CD14-positive monocyte (primary cell): ENCODE measurements around the gene TP53I3. TPM values are rescaled to one million over a fixed set of nuclear protein-coding genes. Genes with fewer than 3 reads are reported as not detected.

Experiments
- DNase-seq, 3 donors: peaks; one replicate each; pipeline ENCODE4 v3.0.0-alpha.2; 2011 to 2022
- H2AFZ ChIP-seq: 2 replicates; pipeline ENCODE4 v1.6.0; 2012; ENCODE audit warnings: mild to moderate bottlenecking, low read depth, low read length, inconsistent platforms; ENCODE audit not compliant: insufficient read depth, poor library complexity, severe bottlenecking
- H3K27ac ChIP-seq, 2 donors: 1 replicate in 1 of 2; 2 replicates in 1 of 2; pipeline ENCODE4 v1.5.1; 2012 to 2013; ENCODE audit warnings: low read length in 2 of 2, control low read depth in 1 of 2, inconsistent platforms in 1 of 2, low read depth in 1 of 2, mild to moderate bottlenecking in 1 of 2
- H3K27me3 ChIP-seq, 2 donors: one replicate each; pipeline versions ENCODE4 v1.6.0 to v1.6.1; 2011 to 2013; ENCODE audit warnings: low read length in 2 of 2; ENCODE audit not compliant: control insufficient read depth in 2 of 2, insufficient read depth in 2 of 2
- H3K36me3 ChIP-seq, 2 donors: replicated peaks in 1 of 2; 1 replicate in 1 of 2; 2 replicates in 1 of 2; pipeline versions ENCODE4 v1.5.1 to v1.6.1; 2012 to 2013; ENCODE audit warnings: low read length in 2 of 2, control low read depth in 1 of 2, inconsistent platforms in 1 of 2, mild to moderate bottlenecking in 1 of 2; ENCODE audit not compliant: insufficient read depth in 2 of 2, control insufficient read depth in 1 of 2
- H3K4me1 ChIP-seq, 2 donors: 1 replicate in 1 of 2; 2 replicates in 1 of 2; pipeline versions ENCODE4 v1.5.1 to v1.6.1; 2012 to 2013; ENCODE audit warnings: low read length in 2 of 2, control low read depth in 1 of 2, inconsistent platforms in 1 of 2, mild to moderate bottlenecking in 1 of 2, moderate library complexity in 1 of 2; ENCODE audit not compliant: insufficient read depth in 2 of 2, control insufficient read depth in 1 of 2
- H3K4me2 ChIP-seq: replicated peaks from 2 replicates; pipeline ENCODE3; 2012; ENCODE audit warnings: low read length, moderate library complexity, mild to moderate bottlenecking; ENCODE audit not compliant: poor library complexity, severe bottlenecking; ENCODE audit errors: extremely low read depth
- H3K4me3 ChIP-seq, 3 experiments: fragments of 200-600 bp in 1 of 3; sonication (generic) in 1 of 3; replicated peaks in 1 of 3; 1 replicate in 2 of 3; 2 replicates in 1 of 3; pipeline ENCODE4 v1.5.1; 2011 to 2013; ENCODE audit warnings: low read length in 3 of 3, mild to moderate bottlenecking in 3 of 3, control low read depth in 2 of 3, low read depth in 2 of 3, inconsistent platforms in 1 of 3, moderate library complexity in 1 of 3
- H3K79me2 ChIP-seq: 2 replicates; pipeline ENCODE4 v1.6.0; 2012; ENCODE audit warnings: mild to moderate bottlenecking, control low read depth, inconsistent platforms, low read length, moderate library complexity; ENCODE audit not compliant: insufficient read depth
- H3K9ac ChIP-seq: 2 replicates; pipeline ENCODE4 v1.6.0; 2017; ENCODE audit warnings: low read length, mild to moderate bottlenecking; ENCODE audit not compliant: insufficient read depth, poor library complexity, severe bottlenecking
- H3K9me3 ChIP-seq, 2 donors: replicated peaks in 1 of 2; 1 replicate in 1 of 2; 2 replicates in 1 of 2; pipeline versions ENCODE4 v1.5.1 to v1.6.1; 2012 to 2013; ENCODE audit warnings: low read length in 2 of 2, control low read depth in 1 of 2; ENCODE audit not compliant: control insufficient read depth in 1 of 2, insufficient read depth in 1 of 2
- H4K20me1 ChIP-seq: 2 replicates; pipeline ENCODE4 v1.6.0; 2012; ENCODE audit warnings: mild to moderate bottlenecking, low read length, control low read depth, moderate library complexity; ENCODE audit not compliant: insufficient read depth
- H3K27ac Mint-ChIP-seq, 7 donors: one replicate each; pipeline ENCODE4 v1.8.0; 2020; ENCODE audit warnings: mild to moderate bottlenecking in 7 of 7, mixed read lengths in 7 of 7, moderate library complexity in 6 of 7, inconsistent platforms in 2 of 7
- H3K27me3 Mint-ChIP-seq, 3 donors: one replicate each; pipeline ENCODE4 v1.8.0; 2021 to 2022; ENCODE audit warnings: low read depth in 3 of 3, mild to moderate bottlenecking in 3 of 3, mixed read lengths in 3 of 3, moderate library complexity in 3 of 3, inconsistent platforms in 1 of 3
- H3K36me3 Mint-ChIP-seq, 2 donors: one replicate each; pipeline ENCODE4 v1.8.0; 2020; ENCODE audit warnings: mixed read lengths in 2 of 2, inconsistent platforms in 1 of 2, mild to moderate bottlenecking in 1 of 2
- H3K4me1 Mint-ChIP-seq: one replicate; pipeline ENCODE4 v1.8.0; 2020; ENCODE audit warnings: mild to moderate bottlenecking, mixed read lengths
- H3K4me3 Mint-ChIP-seq, 2 donors: one replicate each; pipeline ENCODE4 v1.8.0; 2020; ENCODE audit warnings: mild to moderate bottlenecking in 2 of 2, mixed read lengths in 2 of 2, moderate library complexity in 1 of 2
- H3K9me3 Mint-ChIP-seq, 7 donors: one replicate each; pipeline ENCODE4 v1.8.0; 2020 to 2022; ENCODE audit warnings: mixed read lengths in 7 of 7, mild to moderate bottlenecking in 6 of 7, moderate library complexity in 6 of 7, inconsistent platforms in 2 of 7
- CTCF ChIP-seq: fragments of 200-600 bp; IDR thresholded peaks from one replicate; pipeline ENCODE4 v1.8.0; 2022; ENCODE audit warnings: antibody characterized with exemption, mild to moderate bottlenecking
- WGBS: methylation state at CpG from one replicate; pipeline ENCODE4 v1.1.5; 2013; ENCODE audit warnings: missing lambda C conversion rate; ENCODE audit not compliant: insufficient coverage; 5-methylcytosine and 5-hydroxymethylcytosine counted together
- intact Hi-C, 2 donors: fragments of 100-400 bp; cut with micrococcal nuclease; formaldehyde crosslinking; loops; one replicate each; pipeline versions ENCODE4 v1.15.0 to v1.15.1; 2023
- polyA plus RNA-seq, 3 donors: library from polyadenylated mRNA; depleted of rRNA in 1 of 3; unstranded in 2 of 3; stranded (reverse) in 1 of 3; fragments of 300-500 nt in 2 of 3; fragments of >200 nt in 1 of 3; fragmentation: Illumina TruSeq in 2 of 3; gene quantifications; 1 replicate in 2 of 3; 2 replicates in 1 of 3; pipeline ENCODE4 v1.2.3, GENCODE V29; 2012 to 2021

Gene TP53I3
- polyA plus RNA-seq, 3 donors = 24.5 to 41.7 (median 34.9) TPM

DNA sequence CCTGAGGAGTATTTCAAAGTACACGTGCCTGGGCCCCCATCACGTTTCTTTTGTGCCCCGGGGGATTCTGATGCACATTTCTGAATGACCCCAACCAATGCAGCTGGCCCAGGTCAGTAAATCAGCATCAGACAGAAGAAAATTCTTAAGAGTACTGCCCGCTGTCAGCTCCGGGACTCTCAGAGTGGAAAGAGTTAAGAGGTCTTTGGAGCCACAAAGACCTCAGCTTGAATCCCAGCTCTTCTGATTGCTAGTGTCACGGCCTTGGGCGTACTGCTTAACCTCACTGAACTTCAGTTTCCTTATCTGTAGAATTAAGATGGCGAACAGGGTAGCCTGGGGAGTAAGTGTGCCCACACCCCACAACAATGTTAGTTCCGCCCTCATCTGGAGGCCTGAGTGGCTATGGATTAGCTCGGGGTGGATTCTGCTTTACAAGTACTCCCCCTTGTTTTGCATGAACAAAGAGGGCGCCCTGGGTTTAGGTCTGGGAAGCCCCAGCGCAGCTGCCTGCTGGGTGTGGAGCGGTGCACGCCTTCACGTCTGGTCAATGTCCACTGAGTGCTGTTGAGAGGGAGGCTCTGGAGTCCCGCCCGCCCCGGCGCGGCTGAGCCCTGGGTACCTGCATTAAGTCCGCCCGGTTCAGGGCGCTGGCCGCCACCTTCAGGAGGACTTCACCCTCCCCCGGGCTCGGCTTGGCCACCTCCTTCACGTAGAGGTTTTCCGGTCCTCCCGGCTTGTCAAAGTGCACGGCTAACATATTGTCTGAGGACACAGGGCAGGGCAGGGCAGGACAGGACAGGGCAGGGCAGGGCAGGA is 858 bp downstream of the TP53I3 start:
- Histone ChIP-seq H3K27me3 (no peaks in the 10 kb centered on the region), H2AFZ (peak overlapping the region; percentile 92), H3K4me3 (peak overlapping the region; percentile 42 to 92 (median 74)), H3K4me1 (peaks cover 44 to 52% of the 10 kb centered on the region in 2 donors), H3K36me3 (peaks cover 6 to 32% of the 10 kb centered on the region in 2 donors), H3K27ac (peak overlapping the region; percentile 86 to 92), H3K4me2 (peak overlapping the region; percentile 87), H4K20me1 (no peaks in the 10 kb centered on the region), H3K9ac (peak overlapping the region; percentile 76), H3K9me3 (no peaks in the 10 kb centered on the region), H3K79me2 (peaks cover 34% of the 10 kb centered on the region)
- Mint-ChIP-seq H3K4me3 (peak overlapping the region; percentile 94), H3K27me3 (peaks cover 0 to 1% (median 0%) of the 10 kb centered on the region in 3 donors), H3K36me3 (peaks cover 18 to 42% of the 10 kb centered on the region in 2 donors), H3K9me3 (peaks cover 0 to 3% (median 0%) of the 10 kb centered on the region in 7 donors), H3K27ac (peak overlapping the region; percentile 87 to 95 (median 93)), H3K4me1 (peaks cover 49% of the 10 kb centered on the region)
- 11% methylated on average over 26 of the region's 30 CpGs for WGBS
- TF ChIP-seq CTCF = no peak
- intact Hi-C loops = loop anchor here (2.0 to 5.0 kb wide), 5 partner anchors 36 to 256 kb away; partner anchors contain the start of genes WDCP (in 2 of the 2), ATAD2B (in 1 of the 2) and FKBP1B (in 1 of the 2)
- DNase-seq = peak; percentile 68 to 77 (median 70)

GRCh38 chr2:24082787-24083566 is 1.7 kb downstream of the TP53I3 start:
- H3K36me3 ChIP-seq = peaks cover 6 to 31% of the 10 kb centered on the region in 2 donors
- DNase-seq = no peak
- no peaks in the 10 kb centered on the region for H4K20me1 ChIP-seq
- no peaks in the 10 kb centered on the region for H3K27me3 ChIP-seq
- H3K9ac ChIP-seq = peak overlapping the region; percentile 76
- intact Hi-C loops = loop anchor here (5.0 kb wide), 3 partner anchors 36 to 256 kb away; partner anchors contain the start of genes ATAD2B (in 1 of the 2), FKBP1B (in 1 of the 2) and WDCP (in 1 of the 2)
- H2AFZ ChIP-seq = peak overlapping the region; percentile 92
- H3K4me3 Mint-ChIP-seq = peak overlapping the region; percentile 94
- peaks cover 42% of the 10 kb centered on the region for H3K79me2 ChIP-seq
- TF ChIP-seq CTCF = no peak
- H3K4me1 ChIP-seq = peaks cover 46 to 51% of the 10 kb centered on the region in 2 donors
- peaks cover 18 to 35% of the 10 kb centered on the region in 2 donors for H3K36me3 Mint-ChIP-seq
- no peaks in the 10 kb centered on the region for H3K9me3 ChIP-seq
- H3K27ac ChIP-seq = peak overlapping the region; percentile 86 to 92
- H3K9me3 Mint-ChIP-seq = peaks cover 0 to 3% (median 0%) of the 10 kb centered on the region in 7 donors
- H3K4me1 Mint-ChIP-seq = peaks cover 47% of the 10 kb centered on the region
- H3K27ac Mint-ChIP-seq = peak overlapping the region; percentile 87 to 95 (median 93)
- 97% methylated on average over 5 of the region's 8 CpGs for WGBS
- peak overlapping the region; percentile 87 for H3K4me2 ChIP-seq
- peaks cover 0 to 1% (median 0%) of the 10 kb centered on the region in 3 donors for H3K27me3 Mint-ChIP-seq
- H3K4me3 ChIP-seq = peak overlapping the region; percentile 42 to 92 (median 74)
